OCI-LY1 (cell line): ENCODE measurements around the gene DACT2.

Source experiments
- EZH2 ChIP-seq: fragments of 200-600 bp; sonication (generic), shearing (Covaris generic); IDR thresholded peaks from 2 replicates; pipeline ENCODE4 v1.8.0; 2017; ENCODE audit warnings: borderline replicate concordance, mixed run types, mild to moderate bottlenecking, antibody characterized with exemption, low read length, moderate library complexity, mixed read lengths
- TF ChIP-seq, protein P1 (sequence below): fragments of 200-600 bp; sonication (generic), shearing (Covaris generic); IDR thresholded peaks from 2 replicates; pipeline ENCODE4 v1.5.1; 2017; ENCODE audit warnings: mild to moderate bottlenecking, antibody characterized with exemption, low read length, moderate library complexity, mixed read lengths

DNA sequence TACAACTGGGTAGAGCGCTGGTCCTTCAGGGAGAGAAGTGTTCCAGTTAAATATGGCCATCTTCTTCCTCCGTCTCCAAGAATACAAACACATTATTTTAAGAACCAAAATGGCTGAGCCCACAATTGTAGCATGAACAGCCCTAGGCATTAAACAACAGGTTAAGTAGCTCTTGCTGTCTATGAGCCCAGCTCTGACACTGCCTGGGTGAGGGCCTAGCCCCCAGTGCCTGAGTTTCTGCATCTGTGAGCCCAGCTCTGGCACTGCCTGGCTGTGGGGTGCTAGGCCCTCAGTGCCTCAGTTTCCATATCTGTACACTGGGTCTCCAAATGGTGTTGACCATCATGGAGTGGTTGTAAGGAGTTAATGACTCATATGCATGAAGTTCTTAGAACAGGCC is 24.8 kb upstream of the DACT2 start:
- TF ChIP-seq, protein P1, sequence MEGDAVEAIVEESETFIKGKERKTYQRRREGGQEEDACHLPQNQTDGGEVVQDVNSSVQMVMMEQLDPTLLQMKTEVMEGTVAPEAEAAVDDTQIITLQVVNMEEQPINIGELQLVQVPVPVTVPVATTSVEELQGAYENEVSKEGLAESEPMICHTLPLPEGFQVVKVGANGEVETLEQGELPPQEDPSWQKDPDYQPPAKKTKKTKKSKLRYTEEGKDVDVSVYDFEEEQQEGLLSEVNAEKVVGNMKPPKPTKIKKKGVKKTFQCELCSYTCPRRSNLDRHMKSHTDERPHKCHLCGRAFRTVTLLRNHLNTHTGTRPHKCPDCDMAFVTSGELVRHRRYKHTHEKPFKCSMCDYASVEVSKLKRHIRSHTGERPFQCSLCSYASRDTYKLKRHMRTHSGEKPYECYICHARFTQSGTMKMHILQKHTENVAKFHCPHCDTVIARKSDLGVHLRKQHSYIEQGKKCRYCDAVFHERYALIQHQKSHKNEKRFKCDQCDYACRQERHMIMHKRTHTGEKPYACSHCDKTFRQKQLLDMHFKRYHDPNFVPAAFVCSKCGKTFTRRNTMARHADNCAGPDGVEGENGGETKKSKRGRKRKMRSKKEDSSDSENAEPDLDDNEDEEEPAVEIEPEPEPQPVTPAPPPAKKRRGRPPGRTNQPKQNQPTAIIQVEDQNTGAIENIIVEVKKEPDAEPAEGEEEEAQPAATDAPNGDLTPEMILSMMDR = no peak
- no peak for TF ChIP-seq EZH2
